SK-MEL-5 (cell line): ENCODE measurements around the gene DPEP3. TPM values are rescaled to one million over a fixed set of nuclear protein-coding genes. Genes with fewer than 3 reads are reported as not detected.

Experiments used
- DNase-seq: peaks from one replicate; pipeline ENCODE4 v3.0.0-alpha.2; 2016; ENCODE audit warnings: low read depth, low spot score
- in situ Hi-C: cut with HindIII; loops from 2 replicates; pipeline ENCODE4 v1.10.0; 2016; ENCODE audit warnings: low sequenced_read_pairs, high pct_unique_total_duplicates, low pct_unique_long_range_greater_than_20kb
- total RNA-seq: library from RNA; depleted of rRNA; stranded (reverse); fragments of >200 nt; shearing (Covaris generic); gene quantifications from 2 replicates; pipeline ENCODE4 v1.2.3, GENCODE V29; 2014

The DPEP3 gene
- total RNA-seq, 1 experiment from 2014 or later = not detected

GRCh38 chr16:67954421-67955196, 25.7 kb downstream of the DPEP3 start:
- no peak for DNase-seq
- in situ Hi-C loops = no loop called here

GRCh38 chr16:67953641-67954375, 26.5 kb downstream of the DPEP3 start:
- DNase-seq = no peak
- in situ Hi-C loops = no loop called here

- in situ Hi-C loops = no loop called here
- no peak for DNase-seq
These were observed 28.8 kb downstream of the DPEP3 start for GRCh38 chr16:67951485-67951884.

GRCh38 chr16:67950335-67950843, 29.9 kb downstream of the DPEP3 start:
- no peak for DNase-seq
- in situ Hi-C loops = no loop called here

GRCh38 chr16:67949645-67950044, 30.7 kb downstream of the DPEP3 start:
- in situ Hi-C loops = no loop called here
- DNase-seq = no peak

GRCh38 chr16:67948015-67948414, 32.3 kb downstream of the DPEP3 start:
- in situ Hi-C loops = no loop called here
- no peak for DNase-seq

GRCh38 chr16:67946966-67947558, 33.2 kb downstream of the DPEP3 start:
- in situ Hi-C loops = no loop called here
- DNase-seq = no peak

GRCh38 chr16:67946128-67946569, 34.1 kb downstream of the DPEP3 start:
- DNase-seq = no peak
- in situ Hi-C loops = no loop called here

GRCh38 chr16:67945392-67945933, 34.8 kb downstream of the DPEP3 start:
- in situ Hi-C loops = no loop called here
- no peak for DNase-seq

GRCh38 chr16:67944690-67945391, 35.5 kb downstream of the DPEP3 start:
- in situ Hi-C loops = no loop called here
- no peak for DNase-seq

GRCh38 chr16:67943619-67944504, 36.4 kb downstream of the DPEP3 start, which contains the start of gene LCAT:
TSS of gene LCAT (minus strand) at chr16:67944120. CDS start at chr16:67944101, 19 bp downstream.
- no peak for DNase-seq
- in situ Hi-C loops = no loop called here

GRCh38 chr16:67943256-67943618, 37.1 kb downstream of the DPEP3 start:
- in situ Hi-C loops = no loop called here
- no peak for DNase-seq

- in situ Hi-C loops = no loop called here
- DNase-seq = no peak
These were observed 37.6 kb downstream of the DPEP3 start for GRCh38 chr16:67942510-67943255.

GRCh38 chr16:67942200-67942509, 38.1 kb downstream of the DPEP3 start:
- peak; percentile 65 for DNase-seq
- in situ Hi-C loops = no loop called here

GRCh38 chr16:67941469-67942199, 38.7 kb downstream of the DPEP3 start:
- DNase-seq = no peak
- in situ Hi-C loops = no loop called here
